HepG2 (cell line): ENCODE results near the gene CD7. TPM values are rescaled to one million over a fixed set of nuclear protein-coding genes. Genes with fewer than 3 reads are reported as not detected.

Source experiments
- DNMT3B ChIP-seq: conservative IDR thresholded peaks from 2 replicates; pipeline ENCODE4 v1.6.1; 2016; ENCODE audit warnings: missing biosample characterization, control low read depth
- HHEX ChIP-seq: IDR thresholded peaks from 2 replicates; pipeline ENCODE4 v1.6.1; 2016; ENCODE audit warnings: control low read depth
- KAT7 ChIP-seq: IDR thresholded peaks from 2 replicates; pipeline ENCODE4 v1.6.1; 2018; ENCODE audit warnings: borderline replicate concordance, missing compliant biosample characterization
- KDM1A ChIP-seq: IDR thresholded peaks from 2 replicates; pipeline ENCODE4 v1.6.1; 2016; ENCODE audit warnings: missing compliant biosample characterization
- MAFF ChIP-seq: IDR thresholded peaks from 2 replicates; pipeline ENCODE4 v1.6.1; 2011; ENCODE audit warnings: low read depth, low read length, improper control_type of control experiment
- MIER3 ChIP-seq: IDR thresholded peaks from 2 replicates; pipeline ENCODE4 v1.6.1; 2016; ENCODE audit warnings: missing compliant biosample characterization, borderline replicate concordance
- NCOA5 ChIP-seq: sonication (generic); formaldehyde crosslinking; IDR thresholded peaks from 2 replicates; pipeline ENCODE4 v1.4.0; 2020; ENCODE audit warnings: missing genetic modification reagents
- NFRKB ChIP-seq: fragments of 450-650 bp; IDR thresholded peaks from 2 replicates; pipeline ENCODE4 v1.6.1; 2017
- NR3C1 ChIP-seq: sonication (generic); formaldehyde crosslinking; IDR thresholded peaks from 2 replicates; pipeline ENCODE4 v1.4.0; 2020; ENCODE audit warnings: missing genetic modification reagents
- POLR2AphosphoS5 ChIP-seq: IDR thresholded peaks from 2 replicates; pipeline ENCODE4 v1.6.1; 2012; ENCODE audit warnings: low read depth, low read length
- SKI ChIP-seq: fragments of 450-650 bp; IDR thresholded peaks from one replicate; pipeline ENCODE4 v1.6.1; 2018; ENCODE audit warnings: mild to moderate bottlenecking; ENCODE audit not compliant: partially characterized antibody
- TBL1XR1 ChIP-seq: fragments of 150-350 bp; IDR thresholded peaks from 2 replicates; pipeline ENCODE4 v1.6.1; 2014; ENCODE audit warnings: borderline replicate concordance, low read length; ENCODE audit not compliant: partially characterized antibody
- TP53 ChIP-seq: sonication (generic); formaldehyde crosslinking; conservative IDR thresholded peaks from 2 replicates; pipeline ENCODE4 v1.4.0; 2020; ENCODE audit warnings: missing genetic modification reagents
- ZBTB7A ChIP-seq: sonication (generic); formaldehyde crosslinking; IDR thresholded peaks from 2 replicates; pipeline ENCODE4 v1.8.0; 2022; ENCODE audit warnings: mild to moderate bottlenecking, missing genetic modification reagents
- ZNF557 ChIP-seq: sonication (generic); formaldehyde crosslinking; IDR thresholded peaks from 2 replicates; pipeline ENCODE4 v1.4.0; 2020; ENCODE audit warnings: missing genetic modification reagents
- ZNF772 ChIP-seq: sonication (generic); formaldehyde crosslinking; IDR thresholded peaks from 2 replicates; pipeline ENCODE4 v1.5.0; 2020; ENCODE audit warnings: mild to moderate bottlenecking, missing genetic modification reagents
- ZNF777 ChIP-seq: sonication (generic); formaldehyde crosslinking; IDR thresholded peaks from 2 replicates; pipeline ENCODE4 v1.4.0; 2020; ENCODE audit warnings: missing genetic modification reagents
- polyA plus RNA-seq, 8 experiments: library from polyadenylated mRNA; depleted of rRNA in 3 of 8; stranded (reverse) in 7 of 8; unstranded in 1 of 8; fragments of >200 nt; fragmentation: Illumina TruSeq in 4 of 8; extraction: Trizol in 4 of 8; gene quantifications; 2 replicates each; pipeline versions ENCODE4 v1.2.1 to v1.2.3, GENCODE V29; 2011 to 2016; ENCODE audit warnings: low read depth in 4 of 8, missing spikeins in 1 of 8, mixed read lengths in 1 of 8; ENCODE audit not compliant: insufficient read depth in 1 of 8
- total RNA-seq, 5 experiments: library from RNA; depleted of rRNA; stranded (reverse); fragments of >200 nt; fragmentation: Illumina TruSeq; extraction: Trizol; gene quantifications; 2 replicates each; pipeline ENCODE4 v1.2.3, GENCODE V29; 2016; ENCODE audit warnings: low read depth in 1 of 5
- TF ChIP-seq, protein P1 (sequence below): sonication (generic); formaldehyde crosslinking; IDR thresholded peaks from 2 replicates; pipeline ENCODE4 v1.4.0; 2020; ENCODE audit warnings: missing genetic modification reagents; ENCODE audit errors: not compliant biosample characterization
- TF ChIP-seq, protein P2 (sequence below): sonication (generic); formaldehyde crosslinking; IDR thresholded peaks from 2 replicates; pipeline ENCODE4 v1.5.1; 2020; ENCODE audit warnings: mild to moderate bottlenecking, missing genetic modification reagents, borderline replicate concordance
- TF ChIP-seq, protein P3 (sequence below): sonication (generic); formaldehyde crosslinking; IDR thresholded peaks from 2 replicates; pipeline ENCODE4 v1.4.0; 2020; ENCODE audit warnings: missing genetic modification reagents
- TF ChIP-seq, protein P4 (sequence below): sonication (generic); formaldehyde crosslinking; conservative IDR thresholded peaks from 2 replicates; pipeline ENCODE4 v1.5.0; 2020; ENCODE audit warnings: missing genetic modification reagents

CD7 gene
- total and polyA plus RNA-seq, 2 of the 13 experiments (the other 11 are each of a cell fraction or from before 2014, with no cell fraction given), result 67.6 to 76.4 TPM

DNA sequence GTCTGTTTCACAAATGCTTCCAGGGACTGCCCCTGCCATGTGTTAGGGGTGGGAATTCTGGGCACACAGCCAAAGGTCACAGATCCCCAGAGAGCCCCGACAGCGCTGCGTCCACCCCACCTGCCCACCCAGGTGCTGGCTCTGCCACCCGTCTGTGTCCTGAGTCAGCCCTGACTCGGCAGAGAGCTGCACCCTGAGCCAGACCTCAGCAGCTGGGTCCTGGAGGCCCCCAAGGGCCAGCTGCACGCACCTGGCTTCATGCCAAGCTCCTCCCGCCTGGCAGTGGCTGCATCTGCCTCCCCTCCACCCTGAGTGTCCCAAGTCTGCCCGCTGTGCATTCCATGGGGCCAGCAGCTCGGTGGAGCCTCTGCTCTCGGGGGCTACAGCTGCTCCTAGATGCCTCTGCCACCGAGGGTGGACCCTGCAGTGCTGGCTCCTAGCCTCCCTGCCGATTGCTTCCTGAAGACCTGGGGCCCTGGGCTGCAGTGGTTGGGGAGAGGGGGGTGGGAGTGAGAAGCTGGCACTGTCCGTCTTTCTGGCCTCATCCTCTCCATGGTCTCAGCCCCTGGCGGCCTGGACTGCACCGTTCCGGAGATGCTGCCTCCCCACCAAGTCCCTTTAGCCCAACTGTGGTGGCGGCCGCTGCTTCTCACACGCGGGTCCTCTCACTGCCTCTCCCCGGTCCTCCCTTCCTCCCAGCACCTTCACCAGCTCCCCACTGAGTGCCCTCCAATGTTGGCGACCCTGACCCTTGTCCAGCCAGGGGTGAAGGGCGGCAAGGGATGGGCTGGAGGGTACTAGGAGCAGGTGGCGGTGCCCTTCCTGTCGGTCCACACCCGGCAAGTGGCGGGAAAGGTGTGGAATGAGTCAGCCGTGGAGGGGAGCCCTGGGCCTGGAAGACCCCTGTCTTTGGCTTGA lies 13.2 kb upstream of the CD7 start (continued):
- no peak; the same call in 1 of the 2 replicates for TF ChIP-seq KAT7 (CRISPR knock-in tag)
- TF ChIP-seq, protein P1, sequence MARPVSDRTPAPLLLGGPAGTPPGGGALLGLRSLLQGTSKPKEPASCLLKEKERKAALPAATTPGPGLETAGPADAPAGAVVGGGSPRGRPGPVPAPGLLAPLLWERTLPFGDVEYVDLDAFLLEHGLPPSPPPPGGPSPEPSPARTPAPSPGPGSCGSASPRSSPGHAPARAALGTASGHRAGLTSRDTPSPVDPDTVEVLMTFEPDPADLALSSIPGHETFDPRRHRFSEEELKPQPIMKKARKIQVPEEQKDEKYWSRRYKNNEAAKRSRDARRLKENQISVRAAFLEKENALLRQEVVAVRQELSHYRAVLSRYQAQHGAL, result no peak
- peak; percentile 86 for TF ChIP-seq SKI
- no peak for TF ChIP-seq ZNF557 (CRISPR knock-in tag)
- TF ChIP-seq NCOA5, result no peak
- TF ChIP-seq ZNF772 (CRISPR knock-in tag), result peak; percentile 90; the same call in 1 of the 2 replicates
- no peak for TF ChIP-seq DNMT3B (CRISPR knock-in tag)
- peak; percentile 49; the same call in 1 of the 2 replicates for TF ChIP-seq POLR2AphosphoS5
- peak; percentile 62; the same call in 1 of the 2 replicates for TF ChIP-seq KDM1A
- TF ChIP-seq, protein P2, sequence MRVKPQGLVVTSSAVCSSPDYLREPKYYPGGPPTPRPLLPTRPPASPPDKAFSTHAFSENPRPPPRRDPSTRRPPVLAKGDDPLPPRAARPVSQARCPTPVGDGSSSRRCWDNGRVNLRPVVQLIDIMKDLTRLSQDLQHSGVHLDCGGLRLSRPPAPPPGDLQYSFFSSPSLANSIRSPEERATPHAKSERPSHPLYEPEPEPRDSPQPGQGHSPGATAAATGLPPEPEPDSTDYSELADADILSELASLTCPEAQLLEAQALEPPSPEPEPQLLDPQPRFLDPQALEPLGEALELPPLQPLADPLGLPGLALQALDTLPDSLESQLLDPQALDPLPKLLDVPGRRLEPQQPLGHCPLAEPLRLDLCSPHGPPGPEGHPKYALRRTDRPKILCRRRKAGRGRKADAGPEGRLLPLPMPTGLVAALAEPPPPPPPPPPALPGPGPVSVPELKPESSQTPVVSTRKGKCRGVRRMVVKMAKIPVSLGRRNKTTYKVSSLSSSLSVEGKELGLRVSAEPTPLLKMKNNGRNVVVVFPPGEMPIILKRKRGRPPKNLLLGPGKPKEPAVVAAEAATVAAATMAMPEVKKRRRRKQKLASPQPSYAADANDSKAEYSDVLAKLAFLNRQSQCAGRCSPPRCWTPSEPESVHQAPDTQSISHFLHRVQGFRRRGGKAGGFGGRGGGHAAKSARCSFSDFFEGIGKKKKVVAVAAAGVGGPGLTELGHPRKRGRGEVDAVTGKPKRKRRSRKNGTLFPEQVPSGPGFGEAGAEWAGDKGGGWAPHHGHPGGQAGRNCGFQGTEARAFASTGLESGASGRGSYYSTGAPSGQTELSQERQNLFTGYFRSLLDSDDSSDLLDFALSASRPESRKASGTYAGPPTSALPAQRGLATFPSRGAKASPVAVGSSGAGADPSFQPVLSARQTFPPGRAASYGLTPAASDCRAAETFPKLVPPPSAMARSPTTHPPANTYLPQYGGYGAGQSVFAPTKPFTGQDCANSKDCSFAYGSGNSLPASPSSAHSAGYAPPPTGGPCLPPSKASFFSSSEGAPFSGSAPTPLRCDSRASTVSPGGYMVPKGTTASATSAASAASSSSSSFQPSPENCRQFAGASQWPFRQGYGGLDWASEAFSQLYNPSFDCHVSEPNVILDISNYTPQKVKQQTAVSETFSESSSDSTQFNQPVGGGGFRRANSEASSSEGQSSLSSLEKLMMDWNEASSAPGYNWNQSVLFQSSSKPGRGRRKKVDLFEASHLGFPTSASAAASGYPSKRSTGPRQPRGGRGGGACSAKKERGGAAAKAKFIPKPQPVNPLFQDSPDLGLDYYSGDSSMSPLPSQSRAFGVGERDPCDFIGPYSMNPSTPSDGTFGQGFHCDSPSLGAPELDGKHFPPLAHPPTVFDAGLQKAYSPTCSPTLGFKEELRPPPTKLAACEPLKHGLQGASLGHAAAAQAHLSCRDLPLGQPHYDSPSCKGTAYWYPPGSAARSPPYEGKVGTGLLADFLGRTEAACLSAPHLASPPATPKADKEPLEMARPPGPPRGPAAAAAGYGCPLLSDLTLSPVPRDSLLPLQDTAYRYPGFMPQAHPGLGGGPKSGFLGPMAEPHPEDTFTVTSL, result 0 out of 2 replicates have a peak, but pooled peaks have one; percentile 17
- TF ChIP-seq HHEX, result no peak
- TF ChIP-seq MAFF, result peak; percentile 66; the same call in 1 of the 2 replicates
- no peak for TF ChIP-seq ZNF777 (CRISPR knock-in tag)
- peak; percentile 49; the same call in 1 of the 2 replicates for TF ChIP-seq MIER3 (CRISPR knock-in tag)
- TF ChIP-seq TBL1XR1, result no peak
- TF ChIP-seq NR3C1 (CRISPR knock-in tag), result no peak
- TF ChIP-seq NFRKB, result no peak
- TF ChIP-seq, protein P3, sequence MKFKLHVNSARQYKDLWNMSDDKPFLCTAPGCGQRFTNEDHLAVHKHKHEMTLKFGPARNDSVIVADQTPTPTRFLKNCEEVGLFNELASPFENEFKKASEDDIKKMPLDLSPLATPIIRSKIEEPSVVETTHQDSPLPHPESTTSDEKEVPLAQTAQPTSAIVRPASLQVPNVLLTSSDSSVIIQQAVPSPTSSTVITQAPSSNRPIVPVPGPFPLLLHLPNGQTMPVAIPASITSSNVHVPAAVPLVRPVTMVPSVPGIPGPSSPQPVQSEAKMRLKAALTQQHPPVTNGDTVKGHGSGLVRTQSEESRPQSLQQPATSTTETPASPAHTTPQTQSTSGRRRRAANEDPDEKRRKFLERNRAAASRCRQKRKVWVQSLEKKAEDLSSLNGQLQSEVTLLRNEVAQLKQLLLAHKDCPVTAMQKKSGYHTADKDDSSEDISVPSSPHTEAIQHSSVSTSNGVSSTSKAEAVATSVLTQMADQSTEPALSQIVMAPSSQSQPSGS (CRISPR knock-in tag), result peak; percentile 81
- TF ChIP-seq, protein P4, sequence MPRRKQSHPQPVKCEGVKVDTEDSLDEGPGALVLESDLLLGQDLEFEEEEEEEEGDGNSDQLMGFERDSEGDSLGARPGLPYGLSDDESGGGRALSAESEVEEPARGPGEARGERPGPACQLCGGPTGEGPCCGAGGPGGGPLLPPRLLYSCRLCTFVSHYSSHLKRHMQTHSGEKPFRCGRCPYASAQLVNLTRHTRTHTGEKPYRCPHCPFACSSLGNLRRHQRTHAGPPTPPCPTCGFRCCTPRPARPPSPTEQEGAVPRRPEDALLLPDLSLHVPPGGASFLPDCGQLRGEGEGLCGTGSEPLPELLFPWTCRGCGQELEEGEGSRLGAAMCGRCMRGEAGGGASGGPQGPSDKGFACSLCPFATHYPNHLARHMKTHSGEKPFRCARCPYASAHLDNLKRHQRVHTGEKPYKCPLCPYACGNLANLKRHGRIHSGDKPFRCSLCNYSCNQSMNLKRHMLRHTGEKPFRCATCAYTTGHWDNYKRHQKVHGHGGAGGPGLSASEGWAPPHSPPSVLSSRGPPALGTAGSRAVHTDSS (CRISPR knock-in tag), result no peak
- TF ChIP-seq ZBTB7A (CRISPR knock-in tag), result peak; percentile 93
- no peak for TF ChIP-seq TP53 (CRISPR knock-in tag)
